HepG2 (cell line): ENCODE results near the gene PPHLN1. TPM values are rescaled to one million over a fixed set of nuclear protein-coding genes. Genes with fewer than 3 reads are reported as not detected.

ENCODE experiments used
- ATAC-seq: fragments of 200-7000 bp; cut with Tn5 transposase; 3 replicates; pipeline ENCODE4 v1.9.1; 2020; ENCODE audit warnings: mild to moderate bottlenecking, moderate library complexity
- BruUV-seq: library from RNA; stranded (reverse); fragments of 400-500 nt; replicated peaks from 2 replicates; lab custom pipeline; 2021; lab: Mats Ljungman, UMichigan
- CTCF ChIA-PET: fragments of 300-600 bp; formaldehyde crosslinking; extraction: SDS; loops from one replicate; lab custom pipeline; 2021; ENCODE audit warnings: low total read pairs, inconsistent platforms, low intra/inter-chr PET ratio; lab: Yijun Ruan, JAX
- POLR2A ChIA-PET: fragments of 350-600 bp; sonication (Branson Sonifier 250); formaldehyde crosslinking; loops from one replicate; lab custom pipeline; 2020; ENCODE audit warnings: antibody characterized with exemption, inconsistent platforms; lab: Yijun Ruan, JAX
- DNase-seq: peaks from one replicate; pipeline ENCODE4 v3.0.0-alpha.2; 2015; ENCODE audit warnings: low spot score
- FAIRE-seq: peaks from 3 replicates; lab custom pipeline; 2011; peaks lifted over from hg19 to GRCh38; lab: Jason Lieb, UNC
- H2AFZ ChIP-seq: one replicate; pipeline ENCODE4 v1.6.1; 2011; ENCODE audit warnings: low read length, inconsistent platforms
- H3K27ac ChIP-seq: fragments of 300-600 bp; 3 replicates; pipeline ENCODE4 v1.8.0; 2011; ENCODE audit warnings: mixed run types, mild to moderate bottlenecking, mixed read lengths, low read length, inconsistent platforms; ENCODE audit not compliant: insufficient read depth; ENCODE audit errors: extremely low read length
- H3K27me3 ChIP-seq, 2 experiments: fragments of 200-600 bp in 1 of 2; 2 replicates in 1 of 2; 3 replicates in 1 of 2; pipeline versions ENCODE4 v1.6.0 to v1.8.0; 2011; ENCODE audit warnings: low read length in 2 of 2, mild to moderate bottlenecking in 2 of 2, moderate library complexity in 2 of 2, inconsistent platforms in 1 of 2; ENCODE audit not compliant: insufficient read depth in 2 of 2, control insufficient read depth in 1 of 2
- H3K36me3 ChIP-seq, 2 experiments: fragments of 200-600 bp in 1 of 2; replicated peaks in 1 of 2; 2 replicates in 1 of 2; 3 replicates in 1 of 2; pipeline versions ENCODE4 v1.5.1 to v1.8.0; 2011; ENCODE audit warnings: low read length in 2 of 2, inconsistent platforms in 1 of 2; ENCODE audit not compliant: insufficient read depth in 2 of 2, control insufficient read depth in 1 of 2
- H3K4me1 ChIP-seq: 2 replicates; pipeline ENCODE4 v1.5.1; 2012; ENCODE audit warnings: low read length, inconsistent platforms; ENCODE audit not compliant: insufficient read depth
- H3K4me2 ChIP-seq: 2 replicates; pipeline ENCODE4 v1.6.0; 2011; ENCODE audit warnings: low read depth, low read length, inconsistent platforms
- H3K4me3 ChIP-seq, 3 experiments: fragments of 200-600 bp in 1 of 3; sonication (generic), shearing (Covaris generic) in 1 of 3; replicated peaks in 1 of 3; 2 replicates each; pipeline ENCODE4 v1.5.1; 2011 to 2016; ENCODE audit warnings: low read length in 3 of 3, inconsistent platforms in 2 of 3, low read depth in 2 of 3, mild to moderate bottlenecking in 2 of 3, control low read depth in 1 of 3, mixed read lengths in 1 of 3; ENCODE audit not compliant: insufficient read depth in 1 of 3
- H3K79me2 ChIP-seq: one replicate; pipeline ENCODE4 v1.6.1; 2011; ENCODE audit warnings: low read length, inconsistent platforms; ENCODE audit not compliant: insufficient read depth
- H3K9ac ChIP-seq: 2 replicates; pipeline ENCODE4 v1.6.0; 2011; ENCODE audit warnings: mild to moderate bottlenecking, low read depth, low read length, inconsistent platforms; ENCODE audit not compliant: insufficient read depth
- H3K9me3 ChIP-seq: 2 replicates; pipeline ENCODE4 v1.5.1; 2012; ENCODE audit warnings: mild to moderate bottlenecking, low read length
- H4K20me1 ChIP-seq: 2 replicates; pipeline ENCODE4 v1.6.0; 2011; ENCODE audit warnings: inconsistent platforms, mild to moderate bottlenecking, low read length, moderate library complexity; ENCODE audit not compliant: insufficient read depth
- BORCS8-MEF2B ChIP-seq: sonication (generic); formaldehyde crosslinking; IDR thresholded peaks from 2 replicates; pipeline ENCODE4 v1.8.0; 2022; ENCODE audit warnings: mild to moderate bottlenecking, missing genetic modification reagents
- GABPA ChIP-seq, 2 experiments: IDR thresholded peaks; 2 replicates each; pipeline ENCODE4 v1.6.1; 2011 to 2016; ENCODE audit warnings: low read depth in 2 of 2, low read length in 1 of 2, missing biosample characterization in 1 of 2, missing genetic modification characterization in 1 of 2
- HMG20B ChIP-seq: conservative IDR thresholded peaks from 2 replicates; pipeline ENCODE4 v1.6.1; 2016; ENCODE audit warnings: missing genetic modification reagents, missing compliant biosample characterization
- ZC3H4 ChIP-seq: sonication (generic); formaldehyde crosslinking; IDR thresholded peaks from 2 replicates; pipeline ENCODE4 v1.4.0; 2020; ENCODE audit warnings: missing genetic modification reagents, borderline replicate concordance
- ZEB1 ChIP-seq: IDR thresholded peaks from 2 replicates; pipeline ENCODE4 v1.6.1; 2012; ENCODE audit warnings: mild to moderate bottlenecking, low read depth, inconsistent platforms; ENCODE audit not compliant: insufficient replicate concordance
- WGBS: methylation state at CpG from one replicate; pipeline ENCODE4 v1.1.6; 2017; ENCODE audit warnings: low lambda C conversion rate; 5-methylcytosine and 5-hydroxymethylcytosine counted together
- in situ Hi-C: cut with HindIII; loops from 2 replicates; pipeline ENCODE4 v1.10.0; 2017; ENCODE audit warnings: low pct_unique_long_range_greater_than_20kb; ENCODE audit not compliant: extremely low pct_ligation_motif_present
- intact Hi-C: fragments of 100-400 bp; cut with micrococcal nuclease; formaldehyde crosslinking; loops from one replicate; pipeline ENCODE4 v1.10.0; 2022; ENCODE audit not compliant: unreplicated experiment
- polyA plus RNA-seq, 8 experiments: library from polyadenylated mRNA; depleted of rRNA in 3 of 8; stranded (reverse) in 7 of 8; unstranded in 1 of 8; fragments of >200 nt; fragmentation: Illumina TruSeq in 4 of 8; extraction: Trizol in 4 of 8; gene quantifications; 2 replicates each; pipeline versions ENCODE4 v1.2.1 to v1.2.3, GENCODE V29; 2011 to 2016; ENCODE audit warnings: low read depth in 4 of 8, missing spikeins in 1 of 8, mixed read lengths in 1 of 8; ENCODE audit not compliant: insufficient read depth in 1 of 8
- total RNA-seq, 5 experiments: library from RNA; depleted of rRNA; stranded (reverse); fragments of >200 nt; fragmentation: Illumina TruSeq; extraction: Trizol; gene quantifications; 2 replicates each; pipeline ENCODE4 v1.2.3, GENCODE V29; 2016; ENCODE audit warnings: low read depth in 1 of 5
- TF ChIP-seq, protein P1 (sequence below), 2 experiments: IDR thresholded peaks; 2 replicates each; pipeline ENCODE4 v1.6.1; 2011 to 2012; ENCODE audit warnings: low read length in 2 of 2, borderline replicate concordance in 1 of 2, low read depth in 1 of 2, mild to moderate bottlenecking in 1 of 2, moderate library complexity in 1 of 2
- TF ChIP-seq, protein P2 (sequence below): sonication (generic); formaldehyde crosslinking; IDR thresholded peaks from 2 replicates; pipeline ENCODE4 v1.9.0; 2021; ENCODE audit warnings: missing genetic modification reagents, borderline replicate concordance
- TF ChIP-seq, protein P3 (sequence below): sonication (generic); formaldehyde crosslinking; conservative IDR thresholded peaks from 2 replicates; pipeline ENCODE4 v1.5.0; 2020; ENCODE audit warnings: missing genetic modification reagents

The PPHLN1 gene
- total and polyA plus RNA-seq, 2 of the 13 experiments (the other 11 are each of a cell fraction or from before 2014, with no cell fraction given): 43.4 to 66.0 TPM

DNA sequence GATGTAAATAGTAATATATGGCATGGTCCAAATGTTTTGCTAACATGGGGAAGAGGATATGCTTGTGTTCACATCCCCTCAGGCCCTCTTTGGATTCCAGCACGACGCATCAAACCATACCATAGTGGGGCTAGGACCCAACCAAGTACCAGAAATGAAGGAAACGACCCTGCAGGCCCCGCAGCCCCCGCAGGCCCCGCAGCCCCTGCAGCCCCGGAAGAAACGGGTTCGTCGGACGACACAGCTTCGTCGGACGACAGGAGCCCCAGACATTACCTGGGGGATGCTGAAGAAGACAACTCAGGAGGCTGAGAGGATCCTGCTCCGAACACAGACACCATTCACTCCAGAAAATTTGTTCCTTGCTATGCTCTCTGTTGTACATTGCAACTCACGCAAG lies 119.9 kb downstream of the PPHLN1 start (continued):
- TF ChIP-seq, protein P1, sequence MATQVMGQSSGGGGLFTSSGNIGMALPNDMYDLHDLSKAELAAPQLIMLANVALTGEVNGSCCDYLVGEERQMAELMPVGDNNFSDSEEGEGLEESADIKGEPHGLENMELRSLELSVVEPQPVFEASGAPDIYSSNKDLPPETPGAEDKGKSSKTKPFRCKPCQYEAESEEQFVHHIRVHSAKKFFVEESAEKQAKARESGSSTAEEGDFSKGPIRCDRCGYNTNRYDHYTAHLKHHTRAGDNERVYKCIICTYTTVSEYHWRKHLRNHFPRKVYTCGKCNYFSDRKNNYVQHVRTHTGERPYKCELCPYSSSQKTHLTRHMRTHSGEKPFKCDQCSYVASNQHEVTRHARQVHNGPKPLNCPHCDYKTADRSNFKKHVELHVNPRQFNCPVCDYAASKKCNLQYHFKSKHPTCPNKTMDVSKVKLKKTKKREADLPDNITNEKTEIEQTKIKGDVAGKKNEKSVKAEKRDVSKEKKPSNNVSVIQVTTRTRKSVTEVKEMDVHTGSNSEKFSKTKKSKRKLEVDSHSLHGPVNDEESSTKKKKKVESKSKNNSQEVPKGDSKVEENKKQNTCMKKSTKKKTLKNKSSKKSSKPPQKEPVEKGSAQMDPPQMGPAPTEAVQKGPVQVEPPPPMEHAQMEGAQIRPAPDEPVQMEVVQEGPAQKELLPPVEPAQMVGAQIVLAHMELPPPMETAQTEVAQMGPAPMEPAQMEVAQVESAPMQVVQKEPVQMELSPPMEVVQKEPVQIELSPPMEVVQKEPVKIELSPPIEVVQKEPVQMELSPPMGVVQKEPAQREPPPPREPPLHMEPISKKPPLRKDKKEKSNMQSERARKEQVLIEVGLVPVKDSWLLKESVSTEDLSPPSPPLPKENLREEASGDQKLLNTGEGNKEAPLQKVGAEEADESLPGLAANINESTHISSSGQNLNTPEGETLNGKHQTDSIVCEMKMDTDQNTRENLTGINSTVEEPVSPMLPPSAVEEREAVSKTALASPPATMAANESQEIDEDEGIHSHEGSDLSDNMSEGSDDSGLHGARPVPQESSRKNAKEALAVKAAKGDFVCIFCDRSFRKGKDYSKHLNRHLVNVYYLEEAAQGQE (IDR thresholded peaks at IDR 0.05; ENCODE audit: borderline replicate concordance in 1 of 2, low read depth in 1 of 2, low read length in 2 of 2): no peak
- TF ChIP-seq, protein P2, sequence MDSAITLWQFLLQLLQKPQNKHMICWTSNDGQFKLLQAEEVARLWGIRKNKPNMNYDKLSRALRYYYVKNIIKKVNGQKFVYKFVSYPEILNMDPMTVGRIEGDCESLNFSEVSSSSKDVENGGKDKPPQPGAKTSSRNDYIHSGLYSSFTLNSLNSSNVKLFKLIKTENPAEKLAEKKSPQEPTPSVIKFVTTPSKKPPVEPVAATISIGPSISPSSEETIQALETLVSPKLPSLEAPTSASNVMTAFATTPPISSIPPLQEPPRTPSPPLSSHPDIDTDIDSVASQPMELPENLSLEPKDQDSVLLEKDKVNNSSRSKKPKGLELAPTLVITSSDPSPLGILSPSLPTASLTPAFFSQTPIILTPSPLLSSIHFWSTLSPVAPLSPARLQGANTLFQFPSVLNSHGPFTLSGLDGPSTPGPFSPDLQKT (CRISPR knock-in tag): no peak
- TF ChIP-seq GABPA (IDR thresholded peaks at IDR 0.05; ENCODE audit: low read depth, low read length) (no peak), GABPA (CRISPR knock-in tag; IDR thresholded peaks at IDR 0.05; ENCODE audit: low read depth) (no peak)

- POLR2A ChIA-PET: no interaction called here
- no peak overlapping the region for H3K9ac ChIP-seq
- peaks cover 9 to 29% of the 10 kb centered on the region in 2 experiments; a peak in 4 of 5 replicates for H3K36me3 ChIP-seq
Observed at GRCh38 chr12:42446761-42447160, 120.8 kb downstream of the PPHLN1 start.

More at GRCh38 chr12:42446761-42447160, 120.8 kb downstream of the PPHLN1 start:
- in situ Hi-C loops (no loop called here), intact Hi-C loops (no loop called here)
- peaks cover 8% of the 10 kb centered on the region for H3K4me1 ChIP-seq
- 77% methylated on average over 6 of the region's 6 CpGs for WGBS
- no peaks in the 10 kb centered on the region for H3K79me2 ChIP-seq
- H4K20me1 ChIP-seq: no peaks in the 10 kb centered on the region
- no peaks in the 10 kb centered on the region for H3K9me3 ChIP-seq
- ATAC-seq: no peak
- CTCF ChIA-PET: no interaction called here
- BruUV-seq: no TSS peak
- no peak overlapping the region for H3K4me2 ChIP-seq
- H3K27me3 ChIP-seq: no peaks in the 10 kb centered on the region
- TF ChIP-seq, protein P3, sequence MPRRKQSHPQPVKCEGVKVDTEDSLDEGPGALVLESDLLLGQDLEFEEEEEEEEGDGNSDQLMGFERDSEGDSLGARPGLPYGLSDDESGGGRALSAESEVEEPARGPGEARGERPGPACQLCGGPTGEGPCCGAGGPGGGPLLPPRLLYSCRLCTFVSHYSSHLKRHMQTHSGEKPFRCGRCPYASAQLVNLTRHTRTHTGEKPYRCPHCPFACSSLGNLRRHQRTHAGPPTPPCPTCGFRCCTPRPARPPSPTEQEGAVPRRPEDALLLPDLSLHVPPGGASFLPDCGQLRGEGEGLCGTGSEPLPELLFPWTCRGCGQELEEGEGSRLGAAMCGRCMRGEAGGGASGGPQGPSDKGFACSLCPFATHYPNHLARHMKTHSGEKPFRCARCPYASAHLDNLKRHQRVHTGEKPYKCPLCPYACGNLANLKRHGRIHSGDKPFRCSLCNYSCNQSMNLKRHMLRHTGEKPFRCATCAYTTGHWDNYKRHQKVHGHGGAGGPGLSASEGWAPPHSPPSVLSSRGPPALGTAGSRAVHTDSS: no peak
- TF ChIP-seq HMG20B: no peak
- TF ChIP-seq ZEB1: no peak
- no peak for TF ChIP-seq ZC3H4 (CRISPR knock-in tag)
- TF ChIP-seq BORCS8-MEF2B (CRISPR knock-in tag): no peak
- TF ChIP-seq, all 625 proteins: peak for 0
- no peak overlapping the region for H3K4me3 ChIP-seq
- FAIRE-seq (no peak), DNase-seq (no peak)
- no peak overlapping the region for H3K27ac ChIP-seq
- H2AFZ ChIP-seq: no peak overlapping the region
